ENCODE results near the gene KRT6A. TPM values are rescaled to one million over a fixed set of nuclear protein-coding genes. Genes with fewer than 3 reads are reported as not detected.
"Not testable (repeated sequence)": the region's sequence is repeated elsewhere in the genome, so short reads cannot be mapped to it uniquely, and the experiment has no call there.

Gene KRT6A
- total and polyA plus RNA-seq, 2 of the 8 experiments (the other 6 are each of a cell fraction or from before 2014, with no cell fraction given), result 0.11 TPM; not detected in 1

DNA sequence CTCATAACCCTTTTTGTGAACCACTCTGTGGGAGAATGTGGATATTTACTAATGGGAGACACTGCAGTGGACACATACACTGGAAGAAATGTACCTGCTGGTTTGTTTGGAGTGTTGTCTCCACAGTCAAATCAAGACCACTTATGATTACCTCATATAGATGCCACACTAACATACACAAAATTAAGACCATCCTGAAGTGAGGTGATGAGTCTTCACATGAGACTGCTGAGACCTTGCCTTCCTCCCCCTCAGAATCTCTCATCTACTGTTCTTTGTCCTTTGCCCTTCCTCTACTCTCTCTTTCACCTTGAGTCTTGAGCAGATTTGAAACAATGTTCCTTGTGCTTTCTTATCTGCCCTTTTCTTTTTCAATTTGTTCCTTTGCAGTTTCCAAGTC is 4.3 kb downstream of the KRT6A start:
- Histone ChIP-seq H3K4me1 (replicated peaks in 1 of 4; ENCODE audit: control insufficient read depth in 3 of 4, insufficient read depth in 4 of 4, low read length in 3 of 4) (no peaks in the 10 kb centered on the region), H2BK15ac (ENCODE audit: low read length) (no peak overlapping the region), H3K4me3 (ENCODE audit: extremely low read depth in 1 of 4, insufficient read depth in 2 of 4, low read depth in 3 of 4, low read length in 4 of 4) (no peak overlapping the region), H3K56ac (replicated peaks; ENCODE audit: insufficient read length, low read depth, low read length) (no peak overlapping the region), H2BK20ac (ENCODE audit: low read length) (no peak overlapping the region), H3K23ac (ENCODE audit: insufficient read length) (no peak overlapping the region), H2BK12ac (ENCODE audit: low read depth, low read length) (no peak overlapping the region), H2BK5ac (ENCODE audit: low read depth, low read length) (no peak overlapping the region), H4K20me1 (replicated peaks in 1 of 2; ENCODE audit: control insufficient read depth in 1 of 2, insufficient read depth in 2 of 2, low read length in 2 of 2) (no peaks in the 10 kb centered on the region), H4K8ac (ENCODE audit: extremely low read depth, insufficient read depth, low read length) (no peak overlapping the region), H3K23me2 (ENCODE audit: low read depth, low read length) (no peaks in the 10 kb centered on the region), H2AFZ (ENCODE audit: low read length) (no peak overlapping the region), H3K79me1 (ENCODE audit: low read depth, low read length) (no peaks in the 10 kb centered on the region), H3K36me3 (ENCODE audit: control insufficient read depth in 2 of 4, insufficient read depth in 4 of 4, low read length in 3 of 4) (no peaks in the 10 kb centered on the region), H3K18ac (ENCODE audit: extremely low read depth, low read length) (no peak overlapping the region), H3K4ac (replicated peaks; ENCODE audit: insufficient read length, low read depth, low read length) (no peak overlapping the region), H2BK120ac (replicated peaks; ENCODE audit: low read depth, low read length) (no peak overlapping the region), H4K5ac (ENCODE audit: insufficient read length, low read depth, low read length) (no peak overlapping the region), H3K9me3 (ENCODE audit: insufficient read depth in 2 of 2, low read depth in 1 of 2, low read length in 1 of 2) (no peaks in the 10 kb centered on the region), H4K91ac (replicated peaks; ENCODE audit: insufficient read length, low read length) (no peak overlapping the region), H3K4me2 (ENCODE audit: insufficient read depth in 1 of 2, low read depth in 2 of 2, low read length in 2 of 2) (no peak overlapping the region), H3K27ac (ENCODE audit: low read depth, low read length) (no peak overlapping the region), H3K79me2 (ENCODE audit: control insufficient read depth in 1 of 2, insufficient read depth in 2 of 2, low read length in 2 of 2) (no peaks in the 10 kb centered on the region), H2AK5ac (ENCODE audit: low read depth, low read length) (no peak overlapping the region), H3K9ac (replicated peaks in 1 of 4; ENCODE audit: extremely low read depth in 1 of 4, low read depth in 3 of 4, low read length in 3 of 4) (no peak overlapping the region), H3K27me3 (replicated peaks in 1 of 4; ENCODE audit: control insufficient read depth in 3 of 4, extremely low read depth in 1 of 4, insufficient read depth in 3 of 4, low read length in 3 of 4) (no peaks in the 10 kb centered on the region), H3K14ac (ENCODE audit: insufficient read length) (no peak overlapping the region)
- ChIA-PET POLR2A (ENCODE audit: partially characterized antibody) (no interaction called here), CTCF (ENCODE audit: partially characterized antibody) (no interaction called here)
- DNase-seq (ENCODE audit: low read depth in 1 of 2, low spot score in 2 of 2) (no peak), FAIRE-seq (no peak)
- TF ChIP-seq TBP (IDR thresholded peaks at IDR 0.05; ENCODE audit: low read depth, low read length), result no peak

DNA sequence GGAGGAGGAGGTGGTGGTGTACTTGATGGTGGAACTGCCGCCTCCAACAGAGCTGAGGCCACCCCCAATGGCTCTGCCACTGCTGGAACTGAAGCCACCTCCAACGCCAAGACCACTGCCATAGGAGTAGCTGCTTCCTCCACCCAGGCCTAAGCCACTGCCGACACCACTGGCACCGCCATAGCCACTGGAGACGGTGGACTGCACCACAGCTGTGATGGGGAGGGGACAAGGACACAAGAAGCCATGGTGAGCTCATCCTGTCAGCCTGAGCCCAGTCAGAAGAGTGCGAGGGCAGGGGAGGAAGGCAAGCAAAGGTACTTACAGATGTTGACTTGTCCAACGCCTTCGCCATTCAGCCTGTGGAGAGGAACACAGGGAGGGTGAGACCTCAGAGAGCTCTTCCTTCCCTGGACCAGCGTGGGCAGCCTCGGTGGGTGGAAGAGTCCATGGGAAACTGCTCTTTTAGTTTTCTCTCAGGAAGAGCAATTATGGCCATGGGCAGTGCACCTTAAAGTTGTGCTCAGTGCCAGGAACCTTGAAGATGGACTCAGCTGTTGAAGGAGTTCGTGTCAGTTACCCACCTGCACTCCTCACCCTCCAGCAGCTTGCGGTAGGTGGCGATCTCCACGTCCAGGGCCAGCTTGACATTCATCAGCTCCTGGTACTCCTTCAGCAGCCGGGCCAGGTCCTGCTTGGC is 5.2 kb downstream of the KRT6A start:
- H4K5ac ChIP-seq (ENCODE audit: insufficient read length, low read depth, low read length); H3K27me3 ChIP-seq (replicated peaks in 1 of 4; ENCODE audit: control insufficient read depth in 3 of 4, extremely low read depth in 1 of 4, insufficient read depth in 3 of 4, low read length in 3 of 4); H2AFZ ChIP-seq (ENCODE audit: low read length); DNase-seq (ENCODE audit: low read depth in 1 of 2, low spot score in 2 of 2); H3K23me2 ChIP-seq (ENCODE audit: low read depth, low read length); H2AK5ac ChIP-seq (ENCODE audit: low read depth, low read length); H4K91ac ChIP-seq (replicated peaks; ENCODE audit: insufficient read length, low read length); H2BK12ac ChIP-seq (ENCODE audit: low read depth, low read length); H2BK15ac ChIP-seq (ENCODE audit: low read length); H2BK120ac ChIP-seq (replicated peaks; ENCODE audit: low read depth, low read length); H3K9me3 ChIP-seq (ENCODE audit: insufficient read depth in 2 of 2, low read depth in 1 of 2, low read length in 1 of 2); H3K79me2 ChIP-seq (ENCODE audit: control insufficient read depth in 1 of 2, insufficient read depth in 2 of 2, low read length in 2 of 2); H3K4ac ChIP-seq (replicated peaks; ENCODE audit: insufficient read length, low read depth, low read length); H3K27ac ChIP-seq (ENCODE audit: low read depth, low read length); POLR2A ChIA-PET (ENCODE audit: partially characterized antibody); H3K4me2 ChIP-seq (ENCODE audit: insufficient read depth in 1 of 2, low read depth in 2 of 2, low read length in 2 of 2); H4K20me1 ChIP-seq (replicated peaks in 1 of 2; ENCODE audit: control insufficient read depth in 1 of 2, insufficient read depth in 2 of 2, low read length in 2 of 2); H3K23ac ChIP-seq (ENCODE audit: insufficient read length); CTCF ChIA-PET (ENCODE audit: partially characterized antibody); H3K56ac ChIP-seq (replicated peaks; ENCODE audit: insufficient read length, low read depth, low read length); H2BK20ac ChIP-seq (ENCODE audit: low read length); H3K36me3 ChIP-seq (ENCODE audit: control insufficient read depth in 2 of 4, insufficient read depth in 4 of 4, low read length in 3 of 4); H3K79me1 ChIP-seq (ENCODE audit: low read depth, low read length); H3K4me1 ChIP-seq (replicated peaks in 1 of 4; ENCODE audit: control insufficient read depth in 3 of 4, insufficient read depth in 4 of 4, low read length in 3 of 4); H3K9ac ChIP-seq (replicated peaks in 1 of 4; ENCODE audit: extremely low read depth in 1 of 4, low read depth in 3 of 4, low read length in 3 of 4); H3K18ac ChIP-seq (ENCODE audit: extremely low read depth, low read length); H4K8ac ChIP-seq (ENCODE audit: extremely low read depth, insufficient read depth, low read length); H3K14ac ChIP-seq (ENCODE audit: insufficient read length); FAIRE-seq; H2BK5ac ChIP-seq (ENCODE audit: low read depth, low read length); H3K4me3 ChIP-seq (ENCODE audit: extremely low read depth in 1 of 4, insufficient read depth in 2 of 4, low read depth in 3 of 4, low read length in 4 of 4): not testable (repeated sequence)
- WGBS, 2 experiments (ENCODE audit: extremely low coverage in 1 of 2, insufficient coverage in 1 of 2, insufficient read length in 1 of 2, insufficient replicate concordance in 2 of 2, low coverage in 1 of 2, low lambda C conversion rate in 2 of 2, missing lambda C conversion rate in 1 of 2), result 83% methylated on average over 9 of the region's 15 CpGs; no CpG with 5 or more reads in 1 of the 2 experiments
